Mesodermal cell (in vitro differentiated cells): ENCODE data around the gene ME1.
A peak's percentile ranks its signal among the peaks of the same experiment; 100 is the strongest.
"Not testable (repeated sequence)": the region's sequence is repeated elsewhere in the genome, so short reads cannot be mapped to it uniquely, and the experiment has no call there.

ENCODE experiments used
- H3K27ac ChIP-seq: 2 replicates; pipeline ENCODE4 v1.7.0; 2013; ENCODE audit warnings: mild to moderate bottlenecking, low read depth, low read length, moderate library complexity; ENCODE audit not compliant: severe bottlenecking
- H3K36me3 ChIP-seq: 2 replicates; pipeline ENCODE4 v1.7.1; 2013; ENCODE audit warnings: mild to moderate bottlenecking, low read length, moderate library complexity; ENCODE audit not compliant: control insufficient read depth, insufficient read depth
- H3K4me1 ChIP-seq: one replicate; pipeline ENCODE4 v1.7.1; 2013; ENCODE audit warnings: mild to moderate bottlenecking, low read length; ENCODE audit not compliant: insufficient read depth, control insufficient read depth, poor library complexity, severe bottlenecking
- H3K4me3 ChIP-seq: 2 replicates; pipeline ENCODE4 v1.7.0; 2013; ENCODE audit warnings: low read length, control low read depth, mild to moderate bottlenecking; ENCODE audit not compliant: insufficient read depth, poor library complexity, severe bottlenecking; ENCODE audit errors: extremely low read depth
- H3K9me3 ChIP-seq: 2 replicates; pipeline ENCODE4 v1.7.1; 2013; ENCODE audit warnings: mild to moderate bottlenecking, low read length, moderate library complexity; ENCODE audit not compliant: control insufficient read depth
- WGBS, 2 experiments: methylation state at CpG; one replicate each; pipeline ENCODE4 v1.1.5; 2013; ENCODE audit warnings: missing lambda C conversion rate in 2 of 2; ENCODE audit not compliant: insufficient coverage in 2 of 2; 5-methylcytosine and 5-hydroxymethylcytosine counted together

Gene ME1

GRCh38 chr6:83310046-83310445 is 120.8 kb downstream of the ME1 start:
- Histone ChIP-seq H3K27ac (no peak overlapping the region), H3K36me3 (no peaks in the 10 kb centered on the region), H3K4me3 (no peak overlapping the region), H3K9me3 (no peaks in the 10 kb centered on the region), H3K4me1 (peaks cover 16% of the 10 kb centered on the region)
- WGBS, 2 experiments: 83 to 91% methylated on average over 1 to 4 of the region's 4 CpGs

GRCh38 chr6:83309344-83309743 is 121.5 kb downstream of the ME1 start:
- Histone ChIP-seq H3K4me1 (peaks cover 16% of the 10 kb centered on the region), H3K9me3 (no peaks in the 10 kb centered on the region), H3K4me3 (no peak overlapping the region), H3K27ac (peak overlapping the region; percentile 36), H3K36me3 (no peaks in the 10 kb centered on the region)
- 80 to 88% methylated on average over 1 of the region's 1 CpG for WGBS, 2 experiments

GRCh38 chr6:83308833-83309232 is 122.0 kb downstream of the ME1 start:
- H3K4me3 ChIP-seq: no peak overlapping the region
- H3K27ac ChIP-seq: peak overlapping the region; percentile 25
- H3K9me3 ChIP-seq: no peaks in the 10 kb centered on the region
- no peaks in the 10 kb centered on the region for H3K36me3 ChIP-seq
- H3K4me1 ChIP-seq: peaks cover 16% of the 10 kb centered on the region

GRCh38 chr6:83307849-83308248 is 123.0 kb downstream of the ME1 start:
- no peak overlapping the region for H3K4me3 ChIP-seq
- H3K4me1 ChIP-seq: peaks cover 16% of the 10 kb centered on the region
- no peaks in the 10 kb centered on the region for H3K9me3 ChIP-seq
- no CpG with 5 or more reads among the region's 1 CpG for WGBS, 2 experiments
- H3K27ac ChIP-seq: no peak overlapping the region
- H3K36me3 ChIP-seq: no peaks in the 10 kb centered on the region

GRCh38 chr6:83303426-83303825 is 127.4 kb downstream of the ME1 start:
- no peak overlapping the region for H3K27ac ChIP-seq
- H3K36me3 ChIP-seq: no peaks in the 10 kb centered on the region
- H3K4me3 ChIP-seq: no peak overlapping the region
- no peaks in the 10 kb centered on the region for H3K9me3 ChIP-seq
- 90% methylated on average over 1 of the region's 1 CpG; no CpG with 5 or more reads in 1 of the 2 experiments for WGBS, 2 experiments
- no peaks in the 10 kb centered on the region for H3K4me1 ChIP-seq

- no peaks in the 10 kb centered on the region for H3K4me1 ChIP-seq
- H3K27ac ChIP-seq: no peak overlapping the region
- H3K36me3 ChIP-seq: peaks cover 17% of the 10 kb centered on the region
- H3K9me3 ChIP-seq: no peaks in the 10 kb centered on the region
- WGBS, 2 experiments: 94 to 95% methylated on average over 4 of the region's 6 CpGs
- no peak overlapping the region for H3K4me3 ChIP-seq
These were observed 136.2 kb downstream of the ME1 start for GRCh38 chr6:83294676-83295075.

GRCh38 chr6:83292900-83293843 is 137.7 kb downstream of the ME1 start:
- no peaks in the 10 kb centered on the region for H3K4me1 ChIP-seq
- no peak overlapping the region for H3K4me3 ChIP-seq
- peaks cover 17% of the 10 kb centered on the region for H3K36me3 ChIP-seq
- H3K27ac ChIP-seq: no peak overlapping the region
- no peaks in the 10 kb centered on the region for H3K9me3 ChIP-seq
- WGBS, 2 experiments: 91% methylated on average over 3 to 6 of the region's 9 CpGs

- H3K4me3 ChIP-seq, H3K27ac ChIP-seq, H3K9me3 ChIP-seq, H3K4me1 ChIP-seq, H3K36me3 ChIP-seq: not testable (repeated sequence)
- WGBS, 2 experiments: 94 to 97% methylated on average over 4 to 5 of the region's 6 CpGs
These were observed 143.6 kb downstream of the ME1 start for GRCh38 chr6:83287298-83287697.

- Histone ChIP-seq H3K9me3 (peaks cover 4% of the 10 kb centered on the region), H3K27ac (no peak overlapping the region), H3K4me1 (no peaks in the 10 kb centered on the region), H3K36me3 (no peaks in the 10 kb centered on the region), H3K4me3 (no peak overlapping the region)
- 89% methylated on average over 3 of the region's 4 CpGs; no CpG with 5 or more reads in 1 of the 2 experiments for WGBS, 2 experiments
These were observed 144.9 kb downstream of the ME1 start for GRCh38 chr6:83285917-83286316.

- peaks cover under 1% of the 10 kb centered on the region for H3K4me1 ChIP-seq
- H3K27ac ChIP-seq: no peak overlapping the region
- H3K36me3 ChIP-seq: no peaks in the 10 kb centered on the region
- WGBS, 2 experiments: no CpG with 5 or more reads among the region's 1 CpG
- H3K9me3 ChIP-seq: no peaks in the 10 kb centered on the region
- H3K4me3 ChIP-seq: no peak overlapping the region
These were observed 157.3 kb downstream of the ME1 start for GRCh38 chr6:83273596-83273995.

- no CpG with 5 or more reads among the region's 6 CpGs for WGBS, 2 experiments
- H3K4me1 ChIP-seq: no peaks in the 10 kb centered on the region
- H3K27ac ChIP-seq: no peak overlapping the region
- H3K36me3 ChIP-seq: no peaks in the 10 kb centered on the region
- no peak overlapping the region for H3K4me3 ChIP-seq
- no peaks in the 10 kb centered on the region for H3K9me3 ChIP-seq
These were observed 159.7 kb downstream of the ME1 start for GRCh38 chr6:83270971-83271719.
